GM19043 (cell line): Measurements from ENCODE around the gene RPP21.
"Not testable (repeated sequence)": the region's sequence is repeated elsewhere in the genome, so short reads cannot be mapped to it uniquely, and the experiment has no call there.

Source experiments
- ATAC-seq: cut with Tn5 transposase; IDR thresholded peaks from one replicate; pipeline ENCODE4 v1.9.1; 2021; ENCODE audit warnings: low read depth; ENCODE audit not compliant: unreplicated experiment

The RPP21 gene

DNA sequence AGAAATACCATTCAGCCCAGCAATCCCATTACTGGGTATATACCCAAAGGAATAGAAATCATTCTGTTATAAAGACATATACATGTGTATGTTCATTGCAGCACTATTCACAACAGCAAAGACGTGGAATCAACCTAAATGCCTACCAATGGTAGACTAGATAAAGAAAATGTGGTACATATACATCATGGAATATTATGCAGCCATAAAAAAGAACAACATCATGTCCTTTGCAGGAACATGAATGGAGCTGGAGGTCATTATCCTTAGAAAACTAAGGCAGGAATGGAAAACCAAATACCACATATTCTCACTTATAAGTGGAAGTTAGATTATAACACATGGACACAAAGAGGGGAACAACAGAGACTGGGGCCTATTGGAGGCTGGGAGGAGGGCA is 24.3 kb downstream of the RPP21 start:
- ATAC-seq, result not testable (repeated sequence)

- no peak for ATAC-seq
Observed at GRCh38 chr6:30378290-30378937, 33.5 kb downstream of the RPP21 start.

- ATAC-seq, result no peak
Observed at GRCh38 chr6:30380464-30380863, 35.5 kb downstream of the RPP21 start.

DNA sequence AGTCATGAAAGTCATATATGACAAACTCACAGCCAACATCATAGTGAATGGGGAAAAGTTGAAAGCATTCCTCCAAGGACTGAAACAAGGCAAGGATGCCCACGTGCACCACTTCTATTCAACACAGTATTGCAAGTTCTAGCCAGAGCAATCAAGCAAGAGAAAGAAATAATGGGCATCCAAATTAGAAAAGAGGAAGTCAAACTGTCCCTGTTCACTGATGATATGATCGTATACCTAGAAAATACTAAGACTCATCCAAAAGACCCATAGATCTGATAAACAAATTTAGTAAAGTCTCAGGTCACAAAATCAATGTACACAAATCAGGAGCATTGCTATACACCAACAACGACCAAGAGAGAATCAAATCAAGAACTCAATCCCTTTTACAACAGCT is 41.2 kb downstream of the RPP21 start:
- ATAC-seq, result no peak

DNA sequence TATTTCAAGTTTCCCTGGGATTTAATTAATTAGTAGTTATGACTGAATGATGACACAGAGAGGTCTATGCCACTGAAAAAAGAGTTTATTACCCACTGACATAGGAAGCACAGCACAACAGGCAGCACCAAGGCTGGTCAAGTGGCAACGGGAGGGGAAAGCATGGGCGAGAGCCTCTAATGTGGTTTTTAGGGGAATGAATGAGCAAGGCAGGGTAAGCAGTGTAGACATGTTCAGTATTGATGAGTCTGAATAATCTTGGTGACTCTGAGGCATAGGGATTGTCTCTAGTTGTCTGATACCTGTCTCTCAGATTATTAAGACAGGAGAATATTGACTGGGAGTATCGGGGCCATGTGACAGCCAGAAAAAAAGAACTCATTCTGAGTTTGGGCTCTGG is 46.3 kb downstream of the RPP21 start:
- ATAC-seq, result no peak

- no peak for ATAC-seq
Observed at GRCh38 chr6:30394139-30394538, 49.2 kb downstream of the RPP21 start.
